ENCODE results near the gene RHNO1. TPM values are rescaled to one million over a fixed set of nuclear protein-coding genes. Genes with fewer than 3 reads are reported as not detected.
"Not testable (repeated sequence)": the region's sequence is repeated elsewhere in the genome, so short reads cannot be mapped to it uniquely, and the experiment has no call there.

RHNO1 gene
- polyA plus RNA-seq, 1 donor from 2014 or later, result 85.8 TPM

GRCh38 chr12:2863402-2863801, 13.6 kb upstream of the RHNO1 start:
- H3K9me2 ChIP-seq (ENCODE audit: insufficient read depth, low read length); H3K4me3 ChIP-seq (ENCODE audit: low read length); H3K27me3 ChIP-seq (ENCODE audit: insufficient read depth, low read depth, low read length); H3F3A ChIP-seq (ENCODE audit: insufficient read depth, low read length, poor library complexity, severe bottlenecking); H3K4me2 ChIP-seq (ENCODE audit: low read length); H3K27ac ChIP-seq (ENCODE audit: low read length); H3K9me3 ChIP-seq (ENCODE audit: low read length); H3K9ac ChIP-seq (ENCODE audit: low read length); H2AFZ ChIP-seq (ENCODE audit: low read depth, low read length); H3K79me2 ChIP-seq (replicated peaks; ENCODE audit: insufficient read depth, low read length); H3K36me3 ChIP-seq (ENCODE audit: insufficient read depth, low read length); H4K20me1 ChIP-seq (ENCODE audit: insufficient read depth): not testable (repeated sequence)

- TF ChIP-seq RAD21 (conservative IDR thresholded peaks at IDR 0.05), result no peak
- TF ChIP-seq MXI1 (conservative IDR thresholded peaks at IDR 0.05; ENCODE audit: poor library complexity, severe bottlenecking), result no peak
- TF ChIP-seq EZH2 (IDR thresholded peaks at IDR 0.05; ENCODE audit: borderline replicate concordance, insufficient read depth, low read length, poor library complexity, severe bottlenecking), result no peak
- TF ChIP-seq TAF1 (IDR thresholded peaks at IDR 0.05; ENCODE audit: low read depth), result no peak
- no peak for TF ChIP-seq SMC3 (conservative IDR thresholded peaks at IDR 0.05; ENCODE audit: poor library complexity)
- no peak for TF ChIP-seq CTCF (IDR thresholded peaks at IDR 0.05; ENCODE audit: poor library complexity, severe bottlenecking)
- Histone ChIP-seq H3K9ac (ENCODE audit: low read length) (no peak overlapping the region), H3F3A (ENCODE audit: insufficient read depth, low read length, poor library complexity, severe bottlenecking) (no peaks in the 10 kb centered on the region), H3K79me2 (replicated peaks; ENCODE audit: insufficient read depth, low read length) (no peaks in the 10 kb centered on the region), H3K4me3 (ENCODE audit: low read length) (no peak overlapping the region), H3K4me2 (ENCODE audit: low read length) (no peak overlapping the region), H2AFZ (ENCODE audit: low read depth, low read length) (no peak overlapping the region), H3K27me3 (ENCODE audit: insufficient read depth, low read depth, low read length) (no peaks in the 10 kb centered on the region), H3K27ac (ENCODE audit: low read length) (no peak overlapping the region), H3K9me3 (ENCODE audit: low read length) (no peaks in the 10 kb centered on the region), H4K20me1 (ENCODE audit: insufficient read depth) (no peaks in the 10 kb centered on the region), H3K36me3 (ENCODE audit: insufficient read depth, low read length) (no peaks in the 10 kb centered on the region), H3K9me2 (ENCODE audit: insufficient read depth, low read length) (no peaks in the 10 kb centered on the region)
Measured at GRCh38 chr12:2864198-2864597, 12.8 kb upstream of the RHNO1 start.

DNA sequence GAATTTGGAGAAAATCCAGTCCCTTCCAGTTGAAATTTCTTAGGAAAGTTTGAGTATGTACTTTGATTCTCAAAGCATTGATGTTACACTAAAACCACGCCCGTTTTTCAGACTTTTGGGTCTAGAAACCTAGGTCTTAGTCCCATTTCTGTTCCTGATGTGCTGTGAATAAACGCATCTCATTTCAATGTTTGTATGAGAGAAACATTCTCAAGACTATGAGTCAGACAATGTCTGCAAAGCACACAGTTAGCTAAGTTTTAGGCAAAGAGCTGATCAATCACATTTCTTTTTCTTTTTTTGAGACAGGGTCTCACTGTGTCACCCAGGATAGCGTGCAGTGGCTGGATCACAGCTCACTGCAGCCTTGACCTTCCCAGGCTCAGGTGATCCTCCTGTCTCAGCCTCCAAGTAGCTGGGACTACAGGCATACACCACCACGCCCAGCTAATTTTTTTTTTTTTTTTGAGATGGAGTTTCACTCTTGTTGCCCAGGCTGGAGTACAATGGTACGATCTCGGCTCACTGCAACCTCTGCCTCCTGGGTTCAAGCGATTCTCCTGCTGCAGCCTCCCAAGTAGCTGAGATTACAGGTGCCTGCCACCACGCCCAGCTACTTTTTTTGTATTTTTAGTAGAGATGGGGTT, 7.9 kb upstream of the RHNO1 start:
- not testable (repeated sequence) for H3K4me2 ChIP-seq (ENCODE audit: low read length); H3K9ac ChIP-seq (ENCODE audit: low read length); H3K9me3 ChIP-seq (ENCODE audit: low read length); H3K36me3 ChIP-seq (ENCODE audit: insufficient read depth, low read length); H4K20me1 ChIP-seq (ENCODE audit: insufficient read depth); H3F3A ChIP-seq (ENCODE audit: insufficient read depth, low read length, poor library complexity, severe bottlenecking); H3K27me3 ChIP-seq (ENCODE audit: insufficient read depth, low read depth, low read length); H3K9me2 ChIP-seq (ENCODE audit: insufficient read depth, low read length); H2AFZ ChIP-seq (ENCODE audit: low read depth, low read length); H3K4me3 ChIP-seq (ENCODE audit: low read length); H3K27ac ChIP-seq (ENCODE audit: low read length); H3K79me2 ChIP-seq (replicated peaks; ENCODE audit: insufficient read depth, low read length)

- TF ChIP-seq EZH2 (IDR thresholded peaks at IDR 0.05; ENCODE audit: borderline replicate concordance, insufficient read depth, low read length, poor library complexity, severe bottlenecking), result no peak
- H4K20me1 ChIP-seq (ENCODE audit: insufficient read depth), result no peaks in the 10 kb centered on the region
- no peak overlapping the region for H3K9ac ChIP-seq (ENCODE audit: low read length)
- no peak overlapping the region for H3K27ac ChIP-seq (ENCODE audit: low read length)
- no peaks in the 10 kb centered on the region for H3K9me3 ChIP-seq (ENCODE audit: low read length)
- no peaks in the 10 kb centered on the region for H3F3A ChIP-seq (ENCODE audit: insufficient read depth, low read length, poor library complexity, severe bottlenecking)
- no peak overlapping the region for H2AFZ ChIP-seq (ENCODE audit: low read depth, low read length)
- H3K79me2 ChIP-seq (replicated peaks; ENCODE audit: insufficient read depth, low read length), result peaks cover 29% of the 10 kb centered on the region
- no peaks in the 10 kb centered on the region for H3K36me3 ChIP-seq (ENCODE audit: insufficient read depth, low read length)
- H3K4me3 ChIP-seq (ENCODE audit: low read length), result peak overlapping the region; percentile 86
- no peaks in the 10 kb centered on the region for H3K9me2 ChIP-seq (ENCODE audit: insufficient read depth, low read length)
- H3K27me3 ChIP-seq (ENCODE audit: insufficient read depth, low read depth, low read length), result no peaks in the 10 kb centered on the region
- no peak overlapping the region for H3K4me2 ChIP-seq (ENCODE audit: low read length)
Measured at GRCh38 chr12:2876431-2877046, 484 bp upstream of the RHNO1 start.
